ENCODE results near the gene PPFIBP1.
A peak's percentile ranks its signal among the peaks of the same experiment; 100 is the strongest.
"Not testable (repeated sequence)": the region's sequence is repeated elsewhere in the genome, so short reads cannot be mapped to it uniquely, and the experiment has no call there.

Gene PPFIBP1

GRCh38 chr12:27631365-27631764 is 107.4 kb downstream of the PPFIBP1 start:
- no peak for DNase-seq

DNA sequence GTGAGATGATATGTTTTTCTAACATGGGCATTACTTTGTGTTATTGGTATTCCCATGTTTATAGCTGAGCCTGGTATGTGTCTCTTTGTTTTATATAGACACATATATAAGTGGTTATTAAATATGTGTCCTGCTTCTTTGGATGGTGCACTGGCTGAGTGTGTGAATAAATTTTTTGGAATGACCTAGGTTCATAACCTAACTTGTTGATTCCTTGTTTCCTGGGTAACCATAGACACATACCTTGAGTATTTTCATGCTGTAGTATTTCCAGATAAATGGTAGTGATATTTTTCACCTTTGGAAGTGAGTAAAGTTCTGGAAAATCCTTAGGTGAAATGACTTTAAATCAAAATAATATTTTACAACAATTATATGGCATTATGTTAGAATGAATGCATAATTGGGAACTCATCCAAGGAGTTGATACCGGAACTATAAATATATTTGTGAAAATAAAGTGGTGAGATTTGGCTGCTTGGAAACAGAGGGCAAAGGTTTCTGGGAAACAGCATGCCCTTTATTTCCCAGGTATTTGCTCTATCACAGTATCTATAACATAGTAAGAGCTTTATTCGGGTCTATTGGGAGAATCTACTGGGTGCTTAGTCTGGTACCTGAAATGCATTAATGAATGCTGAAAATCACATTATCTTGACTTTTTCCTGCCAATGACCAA is 107.9 kb downstream of the PPFIBP1 start:
- no peak for DNase-seq

GRCh38 chr12:27635349-27635972 is 111.5 kb downstream of the PPFIBP1 start:
- peak; percentile 7 to 9 for DNase-seq

GRCh38 chr12:27636569-27636968 is 112.6 kb downstream of the PPFIBP1 start:
- DNase-seq, result not testable (repeated sequence)

- no peak for DNase-seq
Observed at GRCh38 chr12:27637524-27637923, 113.5 kb downstream of the PPFIBP1 start.

- DNase-seq, result no peak
Observed at GRCh38 chr12:27639265-27639664, 115.3 kb downstream of the PPFIBP1 start.

GRCh38 chr12:27640566-27641200 is 116.7 kb downstream of the PPFIBP1 start:
- DNase-seq, result not testable (repeated sequence)

DNA sequence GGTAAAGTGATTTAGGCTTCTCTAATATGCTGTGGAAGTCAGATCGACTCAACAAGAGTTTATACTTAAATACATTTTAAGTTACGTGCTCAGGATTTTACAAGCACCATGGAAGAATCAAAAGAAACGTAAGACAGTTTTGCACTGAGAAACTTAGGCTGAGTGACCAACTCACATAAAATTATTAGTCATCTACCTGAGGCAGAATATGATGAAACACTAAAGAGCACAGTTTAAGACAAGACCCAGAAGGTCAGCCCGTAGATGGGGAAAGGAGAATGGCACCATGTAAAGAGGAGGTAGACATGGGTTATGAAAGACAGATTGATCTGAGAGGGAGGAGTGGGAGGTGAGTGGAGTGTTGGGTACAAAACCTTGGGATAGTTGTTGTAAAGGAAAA is 118.4 kb downstream of the PPFIBP1 start:
- DNase-seq, result not testable (repeated sequence)

DNA sequence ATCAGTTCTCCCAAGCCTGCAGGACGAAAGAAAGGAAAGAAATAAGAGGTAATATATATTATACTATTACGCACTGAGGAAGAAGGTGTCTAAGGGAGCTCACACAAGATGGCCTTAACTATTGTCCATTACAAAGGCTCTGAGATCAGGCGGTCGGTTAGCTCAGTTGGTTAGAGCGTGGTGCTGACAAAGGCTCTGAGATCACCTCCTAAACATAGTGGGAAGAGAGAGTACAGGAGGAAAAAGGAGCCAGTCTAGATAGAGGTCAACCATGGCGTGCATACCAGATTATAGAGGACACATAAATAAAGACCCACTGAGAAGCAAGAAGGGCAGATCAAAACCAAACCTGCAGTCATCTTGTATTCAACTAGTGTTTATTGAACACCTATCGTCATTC is 118.9 kb downstream of the PPFIBP1 start:
- not testable (repeated sequence) for DNase-seq

DNA sequence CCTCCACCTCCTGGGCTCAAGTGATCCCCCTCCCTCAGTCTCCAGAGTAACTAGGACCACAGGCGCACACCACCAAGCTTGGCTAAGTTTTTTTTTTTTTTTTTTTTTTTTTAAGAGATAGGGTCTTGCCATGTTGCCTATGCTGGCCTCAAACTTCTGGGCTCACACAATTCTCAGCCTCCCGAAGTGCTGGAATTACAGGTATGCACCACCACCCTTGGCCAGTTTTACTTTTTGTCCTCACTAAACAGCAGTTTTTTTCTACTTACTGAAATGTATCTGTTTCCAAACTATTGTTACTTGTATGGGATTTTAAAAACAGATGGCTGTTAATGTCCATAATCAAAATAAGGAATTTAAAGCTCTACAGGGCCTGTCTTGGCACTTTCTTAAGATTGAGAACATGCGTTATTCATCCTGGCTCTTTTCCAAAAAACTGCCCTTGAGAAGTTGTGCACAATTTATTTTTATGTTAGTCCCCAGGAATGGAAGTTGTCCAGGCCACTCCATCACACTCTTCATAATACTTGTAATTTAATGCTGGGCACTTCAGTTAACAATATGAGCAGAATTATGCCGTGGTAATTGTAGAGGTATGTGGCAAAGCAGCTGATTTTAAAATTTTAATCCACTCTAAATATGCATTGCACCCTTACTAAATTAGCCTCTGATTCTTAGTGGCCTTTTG is 120.3 kb downstream of the PPFIBP1 start:
- no peak for DNase-seq

- DNase-seq, result no peak
Observed at GRCh38 chr12:27645671-27646070, 121.7 kb downstream of the PPFIBP1 start.

DNA sequence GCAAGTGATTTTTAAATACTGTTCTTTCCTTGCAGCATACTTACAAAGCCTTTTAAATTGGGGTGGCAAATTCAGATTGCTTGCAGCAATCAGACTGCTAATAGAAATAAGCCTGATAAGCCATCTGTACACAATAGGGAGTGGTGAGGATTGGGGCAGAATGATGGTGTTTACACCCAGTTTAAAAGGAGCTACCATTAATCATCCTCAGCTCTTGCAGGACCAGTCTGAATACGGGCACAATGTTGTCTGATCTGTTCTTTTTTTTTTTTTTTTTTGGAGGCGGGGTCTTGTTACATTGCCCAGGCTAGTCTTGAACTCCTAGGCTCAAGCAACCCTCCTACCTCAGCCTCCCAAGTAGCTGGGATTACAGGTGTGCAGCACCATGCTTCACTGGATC is 122.1 kb downstream of the PPFIBP1 start:
- no peak for DNase-seq

DNA sequence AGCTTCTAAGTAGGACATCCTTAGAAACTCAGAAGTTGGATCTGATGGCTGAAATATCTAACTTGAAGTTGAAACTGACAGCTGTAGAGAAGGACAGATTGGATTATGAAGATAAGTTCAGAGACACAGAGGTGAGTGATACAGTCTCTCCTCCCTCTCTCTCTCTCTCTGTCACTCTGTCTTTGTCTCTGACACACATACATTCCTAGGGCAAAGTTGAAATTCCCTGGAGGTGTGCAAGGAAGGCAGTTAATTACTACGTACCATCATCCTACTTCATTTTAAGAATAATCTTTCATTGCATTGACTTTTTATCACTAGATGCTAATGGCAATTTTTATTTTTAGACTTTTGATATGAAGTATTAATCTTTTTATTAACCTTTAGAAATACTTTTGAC is 126.0 kb downstream of the PPFIBP1 start:
- DNase-seq, result no peak

DNA sequence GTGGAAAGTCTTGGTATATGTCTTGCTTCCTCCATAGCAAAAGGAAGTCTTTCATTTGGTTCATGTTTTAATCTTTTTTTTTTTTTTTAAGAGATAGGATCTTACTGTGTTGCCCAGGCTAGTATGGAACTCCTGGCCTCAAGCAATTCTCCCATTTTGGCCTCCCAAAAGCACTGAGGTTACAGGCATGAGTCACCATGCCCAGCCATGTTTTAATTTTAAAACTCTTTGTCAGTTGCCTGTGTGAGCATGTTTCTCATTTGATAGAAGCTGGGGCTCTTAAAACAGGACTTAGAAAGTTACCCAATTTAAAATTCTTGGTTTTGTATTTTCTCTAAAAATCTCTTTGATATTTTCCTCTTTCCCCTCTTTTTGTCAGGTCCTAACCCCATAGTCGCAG is 127.2 kb downstream of the PPFIBP1 start:
- DNase-seq, result no peak

DNA sequence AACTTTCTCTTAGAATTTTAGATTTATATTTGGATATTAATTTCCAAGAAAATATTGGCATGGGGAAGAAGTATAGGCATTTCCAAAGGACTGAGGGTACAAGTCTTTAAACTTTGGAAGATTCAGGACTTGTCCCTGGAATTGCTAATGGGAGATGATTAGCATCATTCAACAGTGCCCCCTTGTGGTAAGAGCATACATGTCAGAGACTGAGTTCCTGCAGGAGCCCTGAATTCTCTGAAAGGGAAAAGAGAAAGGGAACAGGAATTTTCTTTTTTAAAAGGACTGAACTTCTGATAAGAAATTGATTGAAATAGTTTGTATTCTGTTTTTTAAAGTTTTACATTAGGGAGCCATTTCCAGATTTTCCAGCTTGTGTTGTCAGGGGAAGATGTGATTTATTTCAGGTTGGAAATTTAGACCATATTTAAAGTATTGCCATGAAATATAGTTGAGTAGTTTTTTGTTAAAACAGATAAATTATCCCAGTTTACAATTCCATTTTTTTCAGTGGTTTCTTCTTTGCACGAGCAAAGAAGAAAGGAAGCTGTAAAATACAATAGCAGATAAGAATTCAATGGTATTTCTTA is 128.3 kb downstream of the PPFIBP1 start:
- DNase-seq, result peak; percentile 29 to 76

- no peak for DNase-seq
Observed at GRCh38 chr12:27653661-27654060, 129.7 kb downstream of the PPFIBP1 start.

DNA sequence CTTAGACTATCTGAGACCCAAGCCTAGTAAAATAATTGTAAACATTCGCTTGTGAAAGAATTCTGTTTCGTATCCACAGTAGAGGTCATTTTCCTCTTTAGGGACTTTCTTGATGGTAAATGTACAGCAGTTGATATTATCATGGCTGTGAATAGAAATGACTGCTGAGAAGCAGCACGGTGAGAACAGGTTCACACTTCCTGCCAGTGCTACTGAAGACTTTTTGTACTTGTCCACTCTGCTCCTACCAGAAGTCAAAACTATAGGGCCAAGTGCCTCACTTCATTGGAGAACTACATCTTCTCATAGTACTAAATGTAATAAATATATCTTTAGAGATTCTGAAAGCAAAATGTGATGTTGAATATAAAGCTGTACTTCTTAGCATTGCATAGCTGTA is 131.5 kb downstream of the PPFIBP1 start:
- DNase-seq, result not testable (repeated sequence)

DNA sequence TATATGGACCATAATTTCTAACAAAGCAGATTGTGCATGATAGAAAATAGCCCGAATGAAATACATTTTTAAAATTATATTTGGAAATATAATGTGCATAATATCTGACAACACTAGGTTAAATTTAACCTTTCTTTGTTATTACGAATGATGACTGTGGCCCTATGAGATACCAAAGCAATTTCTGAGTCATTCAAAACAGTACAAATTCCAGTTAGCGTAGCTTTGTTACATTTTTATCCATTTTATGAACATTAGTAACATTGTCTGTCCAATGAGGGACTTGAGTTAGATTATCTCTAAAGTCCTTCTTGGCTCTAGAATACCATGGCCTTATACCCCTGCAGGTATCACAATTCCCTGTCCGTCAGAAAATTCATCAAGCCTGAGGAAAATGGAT is 133.3 kb downstream of the PPFIBP1 start:
- no peak for DNase-seq

- no peak for DNase-seq
Observed at GRCh38 chr12:27665704-27666103, 141.7 kb downstream of the PPFIBP1 start.

- no peak for DNase-seq
Observed at GRCh38 chr12:27666510-27666909, 142.5 kb downstream of the PPFIBP1 start.

DNA sequence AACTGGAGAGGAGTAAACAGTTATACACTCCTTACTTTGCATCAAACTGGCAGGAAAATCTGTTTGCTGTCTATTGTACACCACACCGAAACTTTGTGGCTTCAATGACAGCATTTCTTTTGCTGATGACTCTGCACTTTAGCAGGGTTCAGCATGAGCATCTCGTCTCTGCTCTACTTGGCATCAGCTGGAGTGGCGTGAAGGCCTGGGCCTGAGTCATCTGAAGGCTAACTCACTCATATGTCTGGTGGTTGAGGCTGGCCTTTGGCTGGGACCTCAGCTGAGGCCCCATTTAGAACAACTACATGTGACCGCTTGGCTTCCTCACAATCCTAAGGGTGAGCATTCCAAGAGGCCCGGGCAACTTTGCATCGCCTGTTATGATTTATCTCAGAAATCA is 143.5 kb downstream of the PPFIBP1 start:
- no peak for DNase-seq

DNA sequence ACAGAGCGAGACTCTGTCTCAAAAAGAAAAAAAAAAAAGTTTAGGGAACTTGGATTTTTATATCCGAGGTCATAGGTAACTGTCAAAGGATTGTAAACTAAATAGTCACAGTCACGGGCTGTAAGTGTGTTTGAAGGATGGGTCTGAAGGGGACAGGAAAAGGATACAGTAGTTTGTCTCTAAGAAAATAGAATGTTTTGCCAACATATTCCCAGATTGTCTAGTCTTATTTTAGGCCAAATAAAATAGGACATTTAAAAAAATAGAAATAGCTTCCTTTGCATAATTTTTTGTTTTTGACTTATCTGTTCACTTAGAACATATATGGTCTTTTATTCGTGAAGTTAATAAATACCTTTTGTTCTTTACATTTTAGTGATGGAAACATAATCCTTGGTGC is 148.0 kb downstream of the PPFIBP1 start:
- no peak for DNase-seq

DNA sequence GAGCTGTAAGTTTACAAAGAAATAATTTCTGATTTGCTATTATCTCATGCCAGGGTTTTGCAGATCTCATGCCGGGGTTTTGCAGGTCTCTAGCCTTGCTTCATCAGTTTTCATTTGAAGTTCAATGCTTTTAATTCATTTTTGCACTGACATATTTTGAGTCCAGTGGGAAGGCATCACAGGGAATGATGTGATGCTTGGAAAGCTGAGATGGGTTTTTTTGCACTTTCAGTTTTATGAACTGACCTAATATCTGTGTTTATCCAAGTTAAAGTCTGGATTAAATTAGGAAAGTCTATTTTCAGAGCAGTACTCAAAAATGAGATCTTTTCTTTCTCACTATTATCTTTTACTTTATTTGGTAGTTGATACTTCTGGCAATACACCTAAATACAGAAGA is 148.6 kb downstream of the PPFIBP1 start:
- DNase-seq, result no peak

Data from NCI-H1930 (cell line).